ENCODE data around the gene FOXR1.
"Not testable (repeated sequence)": the region's sequence is repeated elsewhere in the genome, so short reads cannot be mapped to it uniquely, and the experiment has no call there.

FOXR1 gene

DNA sequence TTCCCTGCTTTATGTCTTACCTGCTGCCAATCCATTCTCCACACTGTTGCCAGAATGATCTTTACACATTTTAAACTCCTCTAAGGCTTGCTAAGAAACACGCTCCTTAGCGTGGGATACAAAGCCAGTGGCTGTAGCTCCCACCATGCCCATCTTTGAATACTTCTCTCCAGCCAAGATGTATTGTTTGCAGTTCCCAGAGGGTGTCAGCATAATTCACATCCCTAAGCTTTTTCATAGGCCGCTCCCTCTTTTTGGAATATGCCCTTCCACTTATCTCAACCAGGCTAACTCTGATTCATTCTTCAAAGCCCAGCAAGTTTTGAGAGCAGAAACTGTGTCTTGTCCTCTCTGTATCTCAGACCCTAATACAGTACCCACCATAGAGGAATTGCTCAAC, 23.6 kb upstream of the FOXR1 start:
- no peak for DNase-seq (ENCODE audit: low read depth)
- TF ChIP-seq, protein P1, sequence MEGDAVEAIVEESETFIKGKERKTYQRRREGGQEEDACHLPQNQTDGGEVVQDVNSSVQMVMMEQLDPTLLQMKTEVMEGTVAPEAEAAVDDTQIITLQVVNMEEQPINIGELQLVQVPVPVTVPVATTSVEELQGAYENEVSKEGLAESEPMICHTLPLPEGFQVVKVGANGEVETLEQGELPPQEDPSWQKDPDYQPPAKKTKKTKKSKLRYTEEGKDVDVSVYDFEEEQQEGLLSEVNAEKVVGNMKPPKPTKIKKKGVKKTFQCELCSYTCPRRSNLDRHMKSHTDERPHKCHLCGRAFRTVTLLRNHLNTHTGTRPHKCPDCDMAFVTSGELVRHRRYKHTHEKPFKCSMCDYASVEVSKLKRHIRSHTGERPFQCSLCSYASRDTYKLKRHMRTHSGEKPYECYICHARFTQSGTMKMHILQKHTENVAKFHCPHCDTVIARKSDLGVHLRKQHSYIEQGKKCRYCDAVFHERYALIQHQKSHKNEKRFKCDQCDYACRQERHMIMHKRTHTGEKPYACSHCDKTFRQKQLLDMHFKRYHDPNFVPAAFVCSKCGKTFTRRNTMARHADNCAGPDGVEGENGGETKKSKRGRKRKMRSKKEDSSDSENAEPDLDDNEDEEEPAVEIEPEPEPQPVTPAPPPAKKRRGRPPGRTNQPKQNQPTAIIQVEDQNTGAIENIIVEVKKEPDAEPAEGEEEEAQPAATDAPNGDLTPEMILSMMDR (conservative IDR thresholded peaks at IDR 0.05; ENCODE audit: control insufficient read depth, insufficient read depth, low read depth, low read length), result no peak
- H3K4me3 ChIP-seq (ENCODE audit: control insufficient read depth, low read depth, low read length), result no peak overlapping the region

DNA sequence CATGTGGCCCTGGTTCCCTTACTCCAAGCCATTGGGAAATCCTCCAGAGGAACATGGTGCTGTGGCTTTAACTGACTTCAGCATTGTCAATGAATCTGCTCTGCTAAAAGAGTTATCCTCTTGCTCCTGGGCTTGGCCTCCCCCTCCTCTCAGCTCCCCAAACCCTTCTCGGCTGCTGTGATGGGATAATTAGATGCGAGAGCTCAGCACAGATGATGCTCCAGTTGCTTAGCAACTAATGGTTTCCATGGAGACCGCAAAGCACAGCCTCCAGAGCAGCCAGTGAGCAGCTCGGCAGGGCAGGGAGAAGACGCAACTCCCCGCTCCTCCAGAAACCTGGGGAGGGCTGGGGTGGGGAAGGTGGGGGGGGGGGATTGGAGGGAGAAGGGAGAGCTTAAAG, 18.3 kb upstream of the FOXR1 start:
- TF ChIP-seq, protein P1 (conservative IDR thresholded peaks at IDR 0.05; ENCODE audit: control insufficient read depth, insufficient read depth, low read depth, low read length), result no peak
- no peak overlapping the region for H3K4me3 ChIP-seq (ENCODE audit: control insufficient read depth, low read depth, low read length)
- no peak for DNase-seq (ENCODE audit: low read depth)

DNA sequence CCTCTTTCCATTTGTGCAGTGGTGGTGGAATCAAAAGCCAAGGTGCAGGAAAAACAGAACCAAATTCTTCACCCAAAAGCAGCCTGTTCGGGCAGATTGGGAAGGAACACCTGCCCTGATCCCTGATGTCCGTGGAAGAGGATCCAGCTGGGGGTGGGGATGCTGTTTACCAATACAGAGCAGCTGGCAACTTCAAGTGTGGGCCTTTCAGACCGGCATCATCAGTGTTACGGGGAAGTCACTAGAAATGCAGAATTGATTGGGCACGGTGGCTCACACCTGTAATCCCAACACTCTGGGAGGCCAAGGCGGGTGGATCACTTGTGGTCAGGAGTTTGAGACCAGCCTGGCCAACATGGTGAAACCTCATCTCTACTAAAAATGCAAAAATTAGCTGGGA, 17.6 kb upstream of the FOXR1 start:
- not testable (repeated sequence) for H3K4me3 ChIP-seq (ENCODE audit: control insufficient read depth, low read depth, low read length); DNase-seq (ENCODE audit: low read depth)

DNA sequence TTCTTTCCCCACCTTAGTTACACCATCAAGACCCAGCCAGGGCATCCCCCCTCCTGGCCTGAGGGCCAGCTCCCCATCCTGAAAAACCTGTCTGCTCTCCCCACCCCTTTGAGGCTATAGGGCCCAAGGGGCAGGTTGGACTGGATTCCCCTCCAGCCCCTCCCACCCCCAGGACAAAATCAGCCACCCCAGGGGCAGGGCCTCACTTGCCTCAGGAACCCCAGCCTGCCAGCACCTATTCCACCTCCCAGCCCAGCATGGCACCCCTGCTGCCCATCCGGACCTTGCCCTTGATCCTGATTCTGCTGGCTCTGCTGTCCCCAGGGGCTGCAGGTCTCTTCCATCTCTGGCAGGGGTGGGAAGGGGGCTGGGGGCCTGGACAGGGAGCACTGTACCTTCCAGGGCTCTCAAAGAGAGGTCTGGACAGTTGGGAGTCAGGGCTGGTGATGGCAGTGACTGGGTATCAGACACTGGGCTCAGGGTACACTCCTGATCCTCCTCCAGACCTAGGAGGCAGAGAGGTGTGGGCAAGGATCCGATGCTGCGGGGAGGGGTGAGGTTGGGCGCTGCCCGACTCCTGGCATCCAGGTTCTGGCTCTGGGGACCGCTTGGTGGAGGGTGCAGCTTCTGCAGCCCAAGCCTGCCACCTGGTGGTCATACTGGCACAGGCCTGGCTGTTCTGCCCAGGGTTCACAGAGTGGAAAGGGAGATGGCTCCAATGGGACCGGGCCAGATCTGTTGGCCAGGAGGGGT, 15.3 kb upstream of the FOXR1 start, which contains the start of gene UPK2:
TSS of gene UPK2 (plus strand) at position 205 of the 753 bp plus-strand sequence. CDS start at position 258, 53 bp downstream.
- TF ChIP-seq, protein P1 (conservative IDR thresholded peaks at IDR 0.05; ENCODE audit: control insufficient read depth, insufficient read depth, low read depth, low read length), result peak; percentile 95
- H3K4me3 ChIP-seq (ENCODE audit: control insufficient read depth, low read depth, low read length), result no peak within 1 kb of the TSS
- DNase-seq (ENCODE audit: low read depth), result peak; percentile 73

DNA sequence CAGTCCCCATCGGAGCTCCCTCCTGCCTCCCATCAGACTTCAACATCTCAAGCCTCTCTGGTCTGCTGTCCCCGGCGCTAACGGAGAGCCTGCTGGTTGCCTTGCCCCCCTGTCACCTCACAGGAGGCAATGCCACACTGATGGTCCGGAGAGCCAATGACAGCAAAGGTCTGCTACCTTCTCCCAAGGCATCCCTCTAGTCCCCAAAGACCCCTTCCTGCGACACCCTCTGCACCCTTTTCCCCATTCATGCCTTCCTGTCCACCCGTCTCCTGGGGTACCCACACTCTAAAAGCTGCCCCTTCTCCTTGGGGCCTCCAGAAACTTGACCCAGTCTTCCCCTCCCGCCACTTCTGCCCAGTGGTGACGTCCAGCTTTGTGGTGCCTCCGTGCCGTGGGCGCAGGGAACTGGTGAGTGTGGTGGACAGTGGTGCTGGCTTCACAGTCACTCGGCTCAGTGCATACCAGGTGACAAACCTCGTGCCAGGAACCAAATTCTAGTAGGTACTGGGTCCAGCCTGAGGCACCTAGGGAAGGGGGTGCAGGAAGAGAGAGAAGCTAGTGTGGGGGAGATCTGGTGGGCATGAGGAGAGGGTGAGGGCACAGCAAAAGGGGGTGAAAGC, 14.6 kb upstream of the FOXR1 start:
- TF ChIP-seq, protein P1 (conservative IDR thresholded peaks at IDR 0.05; ENCODE audit: control insufficient read depth, insufficient read depth, low read depth, low read length), result no peak
- no peak for DNase-seq (ENCODE audit: low read depth)
- no peak overlapping the region for H3K4me3 ChIP-seq (ENCODE audit: control insufficient read depth, low read depth, low read length)

DNA sequence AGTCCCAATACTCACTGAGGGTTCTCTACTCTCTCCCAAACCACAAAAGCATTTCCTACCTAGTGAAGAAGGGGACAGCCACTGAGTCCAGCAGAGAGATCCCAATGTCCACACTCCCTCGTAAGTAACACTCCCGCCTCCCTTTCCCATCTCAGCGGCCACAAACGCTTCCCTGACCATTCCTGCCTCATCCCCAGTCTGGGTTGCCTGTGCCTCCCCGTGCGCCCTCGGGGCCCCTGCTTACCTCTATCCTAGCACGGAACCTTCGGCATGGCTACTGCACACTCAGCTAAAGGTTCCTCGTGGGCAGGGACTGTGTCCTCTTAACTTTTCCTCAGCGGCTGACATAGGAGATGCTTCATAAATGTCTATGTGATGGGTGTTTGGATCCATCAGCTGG, 14.0 kb upstream of the FOXR1 start:
- TF ChIP-seq, protein P1 (conservative IDR thresholded peaks at IDR 0.05; ENCODE audit: control insufficient read depth, insufficient read depth, low read depth, low read length), result no peak
- no peak for DNase-seq (ENCODE audit: low read depth)
- no peak overlapping the region for H3K4me3 ChIP-seq (ENCODE audit: control insufficient read depth, low read depth, low read length)

DNA sequence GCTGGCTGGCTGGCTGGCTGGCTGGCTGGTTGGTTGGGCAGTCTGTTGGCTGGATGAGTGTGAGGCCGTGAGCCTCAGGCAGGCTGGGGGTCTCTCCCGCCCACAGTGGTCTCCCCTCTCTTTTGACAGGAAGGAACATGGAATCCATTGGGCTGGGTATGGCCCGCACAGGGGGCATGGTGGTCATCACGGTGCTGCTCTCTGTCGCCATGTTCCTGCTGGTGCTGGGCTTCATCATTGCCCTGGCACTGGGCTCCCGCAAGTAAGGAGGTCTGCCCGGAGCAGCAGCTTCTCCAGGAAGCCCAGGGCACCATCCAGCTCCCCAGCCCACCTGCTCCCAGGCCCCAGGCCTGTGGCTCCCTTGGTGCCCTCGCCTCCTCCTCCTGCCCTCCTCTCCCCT, 13.6 kb upstream of the FOXR1 start:
- TF ChIP-seq, protein P1 (conservative IDR thresholded peaks at IDR 0.05; ENCODE audit: control insufficient read depth, insufficient read depth, low read depth, low read length), result no peak
- H3K4me3 ChIP-seq (ENCODE audit: control insufficient read depth, low read depth, low read length), result no peak overlapping the region
- no peak for DNase-seq (ENCODE audit: low read depth)
